ENCODE data around the gene JMJD6. TPM values are rescaled to one million over a fixed set of nuclear protein-coding genes. Genes with fewer than 3 reads are reported as not detected.
A peak's percentile ranks its signal among the peaks of the same experiment; 100 is the strongest.
"Not testable (repeated sequence)": the region's sequence is repeated elsewhere in the genome, so short reads cannot be mapped to it uniquely, and the experiment has no call there.

Gene JMJD6
- total RNA-seq, 1 donor from 2014 or later: 68.6 TPM

DNA sequence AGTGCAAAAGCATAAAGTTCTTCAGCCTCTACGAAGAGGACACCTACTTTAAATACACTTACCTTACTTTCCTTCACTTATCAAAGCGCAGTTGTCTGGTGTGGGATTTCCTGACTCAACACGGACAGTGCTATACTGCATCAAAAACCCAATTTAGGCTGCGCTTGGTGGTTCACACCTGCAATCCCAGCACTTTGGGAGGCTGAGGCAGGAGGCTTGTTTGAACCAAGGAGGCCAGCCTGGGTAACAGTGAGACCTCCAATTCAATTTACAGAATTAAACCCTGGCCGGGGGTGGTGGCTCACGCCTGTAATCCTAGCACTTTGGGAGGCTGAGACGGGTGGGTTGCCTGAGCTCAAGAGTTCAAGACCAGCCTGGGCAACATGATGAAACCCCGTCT is 4.1 kb downstream of the JMJD6 start:
- ATAC-seq (no peak), DNase-seq (no peak)
- intact Hi-C loops (cut with micrococcal nuclease): no loop called here

- DNase-seq: no peak
- intact Hi-C loops (cut with micrococcal nuclease): no loop called here
- ATAC-seq: no peak
These were observed 4.9 kb downstream of the JMJD6 start for GRCh38 chr17:76721463-76721862.

DNA sequence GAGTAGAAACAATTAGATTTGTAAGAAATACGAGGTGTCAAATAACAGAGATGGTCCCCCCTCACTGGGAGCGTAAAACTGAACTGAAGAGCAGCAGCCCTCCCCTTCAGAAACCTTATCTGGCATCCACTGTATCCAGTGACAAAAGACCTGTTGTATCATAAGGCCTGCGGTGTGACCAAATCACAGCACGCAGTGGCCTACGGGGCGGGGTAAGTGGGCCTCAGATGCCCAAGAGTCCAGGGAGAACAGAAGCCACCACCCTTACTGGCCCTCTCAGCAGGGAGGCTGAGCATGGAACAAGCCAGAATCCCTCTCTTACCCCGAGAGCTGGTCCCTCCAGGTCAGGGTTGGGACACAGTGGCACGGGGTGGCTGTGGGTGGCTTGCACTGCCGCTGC is 5.5 kb downstream of the JMJD6 start:
- DNase-seq: no peak
- ATAC-seq: no peak
- intact Hi-C loops (cut with micrococcal nuclease): no loop called here

DNA sequence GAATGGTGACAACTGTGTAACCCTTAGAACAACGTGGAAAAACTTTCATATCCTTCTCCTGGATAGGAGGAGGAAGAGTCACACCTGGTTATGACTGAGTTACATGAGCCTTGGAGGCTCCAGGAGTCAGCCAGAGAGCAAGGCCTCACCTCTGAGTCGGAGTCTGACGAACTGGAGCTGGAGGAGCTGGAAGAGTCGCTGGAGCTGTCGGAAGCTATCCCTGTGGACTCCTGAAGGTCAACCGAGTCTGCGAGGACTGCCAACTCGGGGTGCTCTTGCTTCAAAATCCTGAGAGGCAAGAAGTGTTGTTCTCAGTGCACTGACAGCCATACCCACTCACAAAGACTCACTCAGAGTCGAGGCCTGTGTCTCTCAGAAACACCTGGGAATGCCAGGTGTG is 6.2 kb downstream of the JMJD6 start:
- no peak for DNase-seq
- intact Hi-C loops (cut with micrococcal nuclease): no loop called here
- ATAC-seq: peak; percentile 23

DNA sequence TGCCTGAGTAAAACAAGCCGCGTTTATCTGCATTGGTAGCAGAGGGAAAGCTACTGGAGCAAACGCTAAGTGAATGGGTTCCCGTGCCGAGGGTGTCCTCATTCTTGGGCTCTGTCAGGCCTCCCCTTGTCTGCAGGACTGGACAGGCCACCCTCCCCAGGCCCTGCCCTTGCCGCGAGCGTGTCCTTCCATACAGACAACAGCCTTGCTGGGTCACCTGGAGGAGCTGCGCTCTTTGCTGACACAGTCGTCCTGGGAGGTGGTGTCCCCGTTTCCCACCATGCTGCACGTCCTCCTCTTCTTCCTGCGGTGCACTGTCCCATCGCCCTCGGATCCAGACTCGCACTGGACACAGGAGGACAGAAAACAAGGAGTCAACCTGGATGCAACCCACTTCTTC is 7.9 kb downstream of the JMJD6 start:
- intact Hi-C loops (cut with micrococcal nuclease): no loop called here
- no peak for ATAC-seq
- DNase-seq: no peak

DNA sequence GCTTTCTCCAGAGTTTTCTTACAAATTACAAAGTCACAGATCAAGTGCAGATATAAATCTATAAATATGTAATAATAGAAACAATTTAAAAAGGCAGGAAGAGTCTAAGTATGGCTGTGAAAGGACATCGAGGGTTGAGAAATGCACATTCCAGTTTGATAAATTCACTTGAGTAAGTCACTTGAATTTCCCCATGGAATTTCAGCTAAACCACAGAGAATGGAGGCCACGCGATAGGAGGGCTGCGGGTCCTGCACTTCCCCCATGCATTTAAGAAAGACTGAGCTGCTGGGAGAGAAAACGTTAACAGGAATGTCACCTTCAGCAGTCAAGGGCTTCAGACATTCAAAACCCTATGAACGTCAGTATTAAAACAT is 9.6 kb downstream of the JMJD6 start:
- DNase-seq (no peak), ATAC-seq (no peak)
- intact Hi-C loops (cut with micrococcal nuclease): loop anchor here (2.0 kb wide), 1 partner anchor 28 kb away; no protein-coding TSS in a partner anchor

DNA sequence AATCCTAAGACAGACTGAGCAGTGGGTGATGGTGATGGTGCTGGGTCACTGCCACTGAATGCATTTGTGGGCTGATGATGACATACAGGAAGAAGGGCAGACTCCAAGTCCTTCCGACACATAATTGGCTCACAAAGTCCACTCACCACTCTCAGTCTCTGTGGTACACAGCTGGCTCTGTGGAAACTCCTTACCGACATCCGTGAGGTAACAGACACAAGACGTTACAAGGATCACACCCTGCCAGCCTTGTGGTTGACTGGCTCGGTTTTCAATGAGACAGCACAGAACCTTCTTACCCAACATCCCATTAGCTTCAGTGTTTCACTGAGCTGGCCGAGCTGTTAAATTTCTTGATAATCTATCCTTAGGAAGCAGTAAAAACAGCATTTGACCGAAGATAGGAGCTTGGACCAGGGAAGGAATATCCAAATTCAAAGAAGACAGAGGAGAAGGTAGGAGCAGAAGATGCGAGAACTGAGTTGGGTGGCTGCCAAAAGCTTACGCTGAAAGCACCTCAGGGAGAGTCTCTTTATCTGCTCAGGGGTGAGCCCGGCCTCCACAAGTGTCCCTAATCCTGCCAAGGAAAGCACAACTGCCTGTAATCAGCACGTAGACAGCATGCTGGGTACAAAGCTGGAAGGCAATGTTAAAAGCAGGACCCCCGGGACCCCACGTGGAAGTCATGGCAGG is 10.1 kb downstream of the JMJD6 start:
- peak; percentile 69 for ATAC-seq
- no peak for DNase-seq
- intact Hi-C loops (cut with micrococcal nuclease): loop anchor here (2.0 kb wide), 1 partner anchor 27 kb away; no protein-coding TSS in a partner anchor

GRCh38 chr17:76715496-76715830 is 10.9 kb downstream of the JMJD6 start:
- ATAC-seq (peak; percentile 2), DNase-seq (no peak)
- intact Hi-C loops (cut with micrococcal nuclease): no loop called here

DNA sequence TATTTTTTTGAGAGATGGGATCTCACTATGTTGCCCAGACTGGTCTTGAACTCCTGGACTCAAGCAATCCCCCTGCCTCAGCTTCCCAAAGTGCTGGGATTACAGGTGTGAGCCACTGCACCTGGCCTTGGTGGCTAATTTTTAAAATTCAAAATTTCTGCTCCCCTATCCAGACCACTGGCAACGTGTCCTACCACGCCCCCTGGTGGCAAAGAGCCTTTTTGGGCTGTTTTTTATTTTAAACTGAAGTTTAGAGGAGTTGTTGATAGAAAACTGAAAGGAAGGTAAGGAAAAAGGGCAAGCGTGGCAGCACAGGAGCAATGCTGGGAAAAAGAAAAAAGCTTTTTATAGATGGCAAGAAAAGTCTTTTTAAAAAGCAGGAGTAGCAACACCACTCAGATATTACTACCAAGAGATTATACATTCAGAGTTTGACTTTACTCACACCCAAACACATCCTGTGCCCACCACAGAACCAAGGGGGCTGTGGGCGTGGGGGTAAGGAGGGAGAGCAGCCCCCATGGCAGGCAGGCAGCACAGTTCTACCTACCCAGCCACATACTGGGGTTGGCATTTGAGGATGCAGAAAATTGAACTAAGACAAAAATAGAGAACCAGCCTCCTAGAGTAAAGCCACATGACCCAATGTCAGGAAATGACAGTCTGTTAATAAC is 11.4 kb downstream of the JMJD6 start:
- peak; percentile 12 for ATAC-seq
- intact Hi-C loops (cut with micrococcal nuclease): no loop called here

GRCh38 chr17:76714336-76714735 is 12.1 kb downstream of the JMJD6 start:
- DNase-seq (no peak), ATAC-seq (no peak)
- intact Hi-C loops (cut with micrococcal nuclease): no loop called here

More for the DNA sequence above, 11.4 kb downstream of the JMJD6 start:
- peak; percentile 81 for DNase-seq

DNA sequence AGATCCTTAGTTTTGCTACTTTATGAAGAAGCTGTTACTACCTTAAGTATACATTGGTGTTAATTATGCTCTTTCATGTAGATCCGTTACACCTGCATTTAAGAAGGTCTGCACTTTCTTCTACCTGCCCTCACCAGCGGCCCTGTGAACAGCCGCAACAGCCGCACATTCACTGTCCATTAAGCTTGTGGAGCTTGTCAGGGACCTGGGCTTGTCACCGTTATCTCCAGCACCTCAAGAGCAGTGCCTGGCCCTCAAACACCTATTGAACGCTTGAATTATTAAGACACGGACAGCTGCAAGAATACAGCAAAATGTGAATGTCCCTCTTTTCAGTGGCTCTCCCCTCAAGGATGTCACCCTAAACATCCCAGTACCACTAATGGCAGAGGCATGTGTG is 12.6 kb downstream of the JMJD6 start:
- intact Hi-C loops (cut with micrococcal nuclease): no loop called here
- no peak for DNase-seq
- ATAC-seq: no peak

GRCh38 chr17:76712321-76712720 is 14.1 kb downstream of the JMJD6 start:
- DNase-seq; intact Hi-C loops (cut with micrococcal nuclease); ATAC-seq: not testable (repeated sequence)

- ATAC-seq (peak; percentile 58), DNase-seq (peak; percentile 88)
- intact Hi-C loops (cut with micrococcal nuclease): no loop called here
These were observed 15.4 kb downstream of the JMJD6 start, which contains the start of gene MXRA7 for GRCh38 chr17:76710863-76711611. Gene MXRA7 (minus strand): TSS chr17:76710965. CDS start chr17:76710946, 19 bp downstream.

- DNase-seq: peak; percentile 56
- ATAC-seq: peak; percentile 24
- intact Hi-C loops (cut with micrococcal nuclease): not testable (repeated sequence)
These were observed 16.2 kb downstream of the JMJD6 start for GRCh38 chr17:76709951-76710862.

- intact Hi-C loops (cut with micrococcal nuclease): no loop called here
- peak; percentile 92 for DNase-seq
- ATAC-seq: peak; percentile 83
These were observed 17.1 kb downstream of the JMJD6 start for GRCh38 chr17:76709077-76709950.

DNA sequence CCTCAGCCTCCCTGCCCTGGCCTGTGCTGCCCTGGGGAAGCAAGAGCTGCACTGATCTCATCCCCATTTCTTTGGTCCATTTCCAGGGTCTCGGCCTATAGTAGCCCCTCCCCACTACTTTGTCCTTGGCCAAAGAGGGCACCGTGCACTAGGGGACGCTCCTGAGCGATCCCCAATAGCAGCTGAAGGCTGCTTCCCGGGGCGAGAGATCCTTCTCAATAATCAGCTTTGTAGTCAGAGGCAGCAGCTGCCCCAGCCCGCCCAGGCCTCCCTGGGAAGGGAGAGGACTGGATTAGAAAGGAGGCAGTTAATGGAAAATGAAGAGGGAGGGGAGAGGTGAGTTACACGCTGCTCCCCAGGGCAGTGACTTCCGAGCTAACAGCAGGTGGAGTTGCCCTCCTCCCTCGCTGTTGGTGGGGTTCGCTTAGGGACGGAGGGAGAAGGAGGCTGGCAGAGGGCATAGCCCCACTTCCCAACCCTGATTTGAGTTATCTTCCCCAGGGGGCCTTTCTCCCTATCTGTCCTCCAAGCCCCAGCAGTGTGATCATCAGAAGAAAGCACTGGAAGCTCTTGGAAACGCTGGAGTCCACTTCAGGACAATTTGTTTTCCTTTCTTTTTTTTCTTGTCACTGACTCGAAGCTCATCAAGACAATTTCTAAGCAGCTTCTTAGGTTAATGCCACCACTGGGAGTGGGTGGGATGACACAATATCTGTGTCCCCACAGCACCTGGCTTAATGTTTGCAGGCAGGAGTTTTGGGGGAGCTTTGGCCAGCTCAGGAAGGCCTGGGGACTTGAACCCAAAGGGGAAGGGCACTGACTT is 18.2 kb downstream of the JMJD6 start:
- intact Hi-C loops (cut with micrococcal nuclease): no loop called here
- ATAC-seq: peak; percentile 16
- DNase-seq: peak; percentile 66

DNA sequence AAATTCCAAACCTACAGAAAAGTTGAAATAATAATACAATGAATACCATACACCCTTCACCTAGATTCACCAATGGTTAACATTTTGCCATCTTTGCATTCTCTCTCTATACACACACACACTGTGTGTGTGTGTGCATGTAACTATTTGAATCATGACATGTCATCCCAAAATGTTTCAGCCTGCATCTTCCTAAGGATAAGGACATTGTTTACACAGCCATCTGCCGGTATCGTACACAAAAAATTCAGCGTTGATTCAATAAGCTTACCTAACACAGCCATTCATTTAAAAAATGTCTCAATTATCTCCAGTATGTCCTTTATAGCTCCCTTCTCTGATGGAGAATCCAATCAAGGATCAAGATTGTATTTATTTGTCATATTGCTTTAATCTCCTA is 19.6 kb downstream of the JMJD6 start:
- intact Hi-C loops (cut with micrococcal nuclease): no loop called here
- DNase-seq (no peak), ATAC-seq (no peak)

Measured in left ventricle myocardium superior (tissue), 1 donor.